NCI-H460 (cell line): ENCODE results near the gene CNFN. TPM values are rescaled to one million over a fixed set of nuclear protein-coding genes. Genes with fewer than 3 reads are reported as not detected.

Experiments used
- DNase-seq: peaks from one replicate; pipeline ENCODE4 v3.0.0-alpha.2; 2016; ENCODE audit warnings: low read depth; ENCODE audit errors: extremely low read depth
- total RNA-seq: library from RNA; depleted of rRNA; stranded (reverse); fragments of >200 nt; shearing (Covaris generic); gene quantifications from 2 replicates; pipeline ENCODE4 v1.2.3, GENCODE V29; 2014

Gene CNFN
- total RNA-seq, 1 experiment from 2014 or later: 1.2 TPM

- no peak for DNase-seq
These were observed 13.9 kb downstream of the CNFN start for GRCh38 chr19:42376177-42376555.

- no peak for DNase-seq
These were observed 14.5 kb downstream of the CNFN start for GRCh38 chr19:42375415-42376176.

- no peak for DNase-seq
These were observed 15.2 kb downstream of the CNFN start for GRCh38 chr19:42374826-42375376.

GRCh38 chr19:42370626-42371175, 19.4 kb downstream of the CNFN start:
- no peak for DNase-seq

- DNase-seq: no peak
These were observed 20.0 kb downstream of the CNFN start for GRCh38 chr19:42370068-42370520.

- DNase-seq: no peak
These were observed 20.5 kb downstream of the CNFN start for GRCh38 chr19:42369433-42370067.

GRCh38 chr19:42368765-42369164, 21.3 kb downstream of the CNFN start:
- DNase-seq: no peak

- DNase-seq: no peak
These were observed 21.7 kb downstream of the CNFN start for GRCh38 chr19:42368360-42368759.

- no peak for DNase-seq
These were observed 22.2 kb downstream of the CNFN start for GRCh38 chr19:42367929-42368328.

GRCh38 chr19:42366673-42367072, 23.4 kb downstream of the CNFN start:
- no peak for DNase-seq

GRCh38 chr19:42363614-42364346, 26.3 kb downstream of the CNFN start:
- DNase-seq: no peak

GRCh38 chr19:42362891-42363440, 27.1 kb downstream of the CNFN start:
- DNase-seq: no peak

- DNase-seq: no peak
These were observed 27.8 kb downstream of the CNFN start for GRCh38 chr19:42362342-42362741.

- no peak for DNase-seq
These were observed 28.6 kb downstream of the CNFN start for GRCh38 chr19:42361545-42361910.

- no peak for DNase-seq
These were observed 29.1 kb downstream of the CNFN start for GRCh38 chr19:42360787-42361544.

- no peak for DNase-seq
These were observed 32.8 kb downstream of the CNFN start for GRCh38 chr19:42357290-42357689.

GRCh38 chr19:42356686-42357085, 33.4 kb downstream of the CNFN start:
- DNase-seq: no peak

GRCh38 chr19:42355896-42356295, 34.2 kb downstream of the CNFN start:
- no peak for DNase-seq

GRCh38 chr19:42353341-42354015, 36.6 kb downstream of the CNFN start:
- DNase-seq: no peak
